K562 (cell line): ENCODE results near the gene HOXB5. TPM values are rescaled to one million over a fixed set of nuclear protein-coding genes. Genes with fewer than 3 reads are reported as not detected.

Source experiments
- ATAC-seq: fragments of 200-7000 bp; cut with Tn5 transposase; 3 replicates; pipeline ENCODE4 v1.9.1; 2020; ENCODE audit warnings: moderate library complexity
- BruUV-seq: library from RNA; stranded (reverse); fragments of 400-500 nt; replicated peaks from 2 replicates; lab custom pipeline; 2021; lab: Mats Ljungman, UMichigan
- CTCF ChIA-PET: fragments of 300-600 bp; formaldehyde crosslinking; extraction: SDS; loops from one replicate; lab custom pipeline; 2021; ENCODE audit warnings: low intra/inter-chr PET ratio; lab: Yijun Ruan, JAX
- POLR2A ChIA-PET: fragments of 300-600, 350-650 bp; sonication (Branson Sonifier 250); formaldehyde crosslinking; extraction: SDS; loops from one replicate; lab custom pipeline; 2021; ENCODE audit warnings: antibody characterized with exemption, inconsistent platforms; lab: Yijun Ruan, JAX
- DNase-seq, 4 experiments: peaks; one replicate each; pipeline versions ENCODE4 v3.0.0 to v3.0.0-alpha.2; 2011 to 2018; ENCODE audit warnings: low spot score in 3 of 4, mixed read lengths in 3 of 4; ENCODE audit errors: extremely low read depth in 1 of 4
- FAIRE-seq: peaks from 2 replicates; lab custom pipeline; 2011; peaks lifted over from hg19 to GRCh38; lab: Jason Lieb, UNC
- H2AFZ ChIP-seq: 2 replicates; pipeline ENCODE4 v1.6.0; 2011; ENCODE audit warnings: low read depth, low read length, control low read depth, inconsistent platforms
- H3K27ac ChIP-seq: fragments of 200-600 bp; 3 replicates; pipeline ENCODE4 v1.8.0; 2011; ENCODE audit warnings: low read depth, mild to moderate bottlenecking, control low read depth, inconsistent platforms, low read length, moderate library complexity, mixed read lengths; ENCODE audit errors: extremely low read depth
- H3K27me3 ChIP-seq, 2 experiments: fragments of 300-600 bp in 1 of 2; 2 replicates in 1 of 2; 3 replicates in 1 of 2; pipeline versions ENCODE4 v1.6.0 to v1.8.0; 2011; ENCODE audit warnings: inconsistent platforms in 2 of 2, low read length in 2 of 2, mild to moderate bottlenecking in 1 of 2, mixed read lengths in 1 of 2, moderate library complexity in 1 of 2; ENCODE audit not compliant: control insufficient read depth in 2 of 2, insufficient read depth in 2 of 2
- H3K36me3 ChIP-seq: fragments of 300-600 bp; 3 replicates; pipeline ENCODE4 v1.8.0; 2011; ENCODE audit warnings: mild to moderate bottlenecking, low read length, inconsistent platforms; ENCODE audit not compliant: control insufficient read depth, insufficient read depth
- H3K4me1 ChIP-seq, 2 experiments: fragments of 200-600 bp in 1 of 2; replicated peaks in 1 of 2; 2 replicates in 1 of 2; 3 replicates in 1 of 2; pipeline versions ENCODE4 v1.5.1 to v1.8.0; 2011; ENCODE audit warnings: inconsistent platforms in 2 of 2, low read length in 2 of 2, mild to moderate bottlenecking in 1 of 2, mixed read lengths in 1 of 2, moderate library complexity in 1 of 2; ENCODE audit not compliant: control insufficient read depth in 2 of 2, insufficient read depth in 2 of 2
- H3K4me2 ChIP-seq: 2 replicates; pipeline ENCODE4 v1.6.1; 2011; ENCODE audit warnings: low read length, control low read depth, inconsistent platforms, mixed read lengths; ENCODE audit not compliant: insufficient read depth
- H3K4me3 ChIP-seq: fragments of 200-600 bp; sonication (generic), shearing (Covaris generic); 2 replicates; pipeline ENCODE4 v1.5.1; 2016; ENCODE audit warnings: control low read depth, inconsistent platforms
- H3K79me2 ChIP-seq: fragments of 200-600 bp; 3 replicates; pipeline ENCODE4 v1.8.0; 2011; ENCODE audit warnings: low read length, inconsistent platforms; ENCODE audit not compliant: control insufficient read depth, insufficient read depth
- H3K9ac ChIP-seq, 2 experiments: 2 replicates each; pipeline versions ENCODE4 v1.6.0 to v1.6.1; 2011; ENCODE audit warnings: low read depth in 2 of 2, low read length in 2 of 2, control low read depth in 1 of 2, inconsistent platforms in 1 of 2, mild to moderate bottlenecking in 1 of 2, mixed read lengths in 1 of 2; ENCODE audit not compliant: insufficient read depth in 1 of 2
- H3K9me1 ChIP-seq: one replicate; pipeline ENCODE4 v1.6.0; 2011; ENCODE audit warnings: inconsistent platforms, mild to moderate bottlenecking, low read length, moderate library complexity; ENCODE audit not compliant: control insufficient read depth, insufficient read depth
- H3K9me3 ChIP-seq: replicated peaks from 2 replicates; pipeline ENCODE4 v1.5.1; 2011; ENCODE audit warnings: low read depth, low read length, inconsistent platforms; ENCODE audit not compliant: control insufficient read depth, insufficient read depth
- H4K20me1 ChIP-seq: replicated peaks from 2 replicates; pipeline ENCODE4 v1.6.1; 2011; ENCODE audit warnings: low read length, inconsistent platforms, mixed read lengths; ENCODE audit not compliant: control insufficient read depth, insufficient read depth
- SPI1 ChIP-seq: IDR thresholded peaks from 2 replicates; pipeline ENCODE4 v1.6.1; 2011; ENCODE audit warnings: low read depth, low read length, control low read depth, borderline replicate concordance
- ZFP36 ChIP-seq: fragments of 150-350 bp; IDR thresholded peaks from 2 replicates; pipeline ENCODE4 v1.6.1; 2018; ENCODE audit warnings: low read length, low read depth; ENCODE audit not compliant: partially characterized antibody
- WGBS: fragments of 100-300 bp; shearing (Covaris generic); methylation state at CpG from one replicate; pipeline ENCODE4 v1.1.6; 2016; ENCODE audit warnings: low coverage, mixed read lengths; ENCODE audit not compliant: insufficient coverage; ENCODE audit errors: missing lambda C conversion rate; 5-methylcytosine and 5-hydroxymethylcytosine counted together
- in situ Hi-C: fragments of 300-500 bp; cut with MboI; formaldehyde crosslinking; loops from 4 replicates; pipeline ENCODE4 v1.15.0; 2018; ENCODE audit warnings: inconsistent platforms, mixed read lengths
- intact Hi-C: fragments of 100-400 bp; cut with micrococcal nuclease; formaldehyde crosslinking; loops from 2 replicates; pipeline ENCODE4 v1.14.2; 2022
- polyA plus RNA-seq, 8 experiments: library from polyadenylated mRNA; depleted of rRNA in 4 of 8; stranded (reverse) in 5 of 8; unstranded in 3 of 8; fragments of >200 nt; fragmentation: Nextera tagmentation in 2 of 8; fragmentation: Illumina TruSeq in 1 of 8; extraction: Ambion mirVana in 2 of 8; extraction: Trizol in 1 of 8; gene quantifications; 2 replicates each; pipeline versions ENCODE4 v1.2.1 to v1.2.3, GENCODE V29; 2011 to 2014; ENCODE audit warnings: inconsistent platforms in 1 of 8, missing spikeins in 1 of 8
- total RNA-seq, 7 experiments: library from RNA; depleted of rRNA in 6 of 7; stranded (reverse); fragments of >200 nt in 6 of 7; fragmentation: Illumina TruSeq in 2 of 7; extraction: Trizol in 2 of 7; gene quantifications; 2 replicates each; pipeline versions ENCODE4 v1.2.1 to v1.2.3, GENCODE V29; 2011 to 2021; ENCODE audit warnings: low replicate concordance in 1 of 7
- TF ChIP-seq, protein P1 (sequence below): fragments of 250-450 bp; sonication (Bioruptor Pico); IDR thresholded peaks from 2 replicates; pipeline ENCODE4 v1.5.0; 2022; ENCODE audit warnings: mild to moderate bottlenecking
- TF ChIP-seq, protein P2 (sequence below): sonication (generic); formaldehyde crosslinking; IDR thresholded peaks from 2 replicates; pipeline ENCODE4 v1.8.1; 2023; ENCODE audit warnings: mild to moderate bottlenecking, missing genetic modification reagents
- TF ChIP-seq, protein P3 (sequence below): fragments of 250-450 bp; sonication (Bioruptor Pico); IDR thresholded peaks from 2 replicates; pipeline ENCODE4 v1.4.0; 2020; ENCODE audit warnings: mild to moderate bottlenecking, moderate library complexity

The HOXB5 gene
- total and polyA plus RNA-seq, 9 of the 15 experiments (the other 6 are each of a cell fraction or from before 2014, with no cell fraction given), result 0.24 to 2.7 (median 0.65) TPM

DNA sequence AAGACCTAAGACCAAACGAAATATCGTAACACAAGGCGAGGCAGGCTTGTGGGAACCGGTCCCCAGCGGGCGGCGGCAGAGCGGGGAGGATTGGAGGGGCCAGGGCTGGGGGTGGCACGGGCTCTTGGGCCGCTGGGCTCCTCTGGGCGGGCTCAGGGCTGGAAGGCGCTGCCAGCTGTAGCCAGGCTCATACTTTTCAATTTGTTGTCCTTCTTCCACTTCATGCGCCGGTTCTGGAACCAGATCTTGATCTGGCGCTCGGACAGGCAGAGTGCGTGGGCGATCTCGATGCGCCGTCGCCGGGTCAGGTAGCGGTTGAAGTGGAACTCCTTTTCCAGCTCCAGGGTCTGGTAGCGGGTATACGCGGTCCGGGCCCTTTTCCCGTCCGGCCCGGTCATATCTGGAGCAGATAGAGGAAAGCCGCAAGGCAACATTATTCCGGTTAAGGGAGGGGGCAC, 1.5 kb downstream of the HOXB5 start:
- Histone ChIP-seq H3K4me1 (peaks cover 9 to 33% of the 10 kb centered on the region in 2 experiments; a peak in 3 of 5 replicates), H3K4me3 (no peak overlapping the region), H3K9ac (no peak overlapping the region), H3K4me2 (no peak overlapping the region), H3K27ac (no peak overlapping the region), H3K36me3 (no peaks in the 10 kb centered on the region; the same call in 2 of the 3 replicates), H4K20me1 (no peaks in the 10 kb centered on the region), H3K79me2 (no peaks in the 10 kb centered on the region), H3K9me1 (no peaks in the 10 kb centered on the region), H3K9me3 (no peaks in the 10 kb centered on the region), H2AFZ (no peak overlapping the region)
- intact Hi-C loops (no loop called here), in situ Hi-C loops (loop anchor here (5.0 kb wide), 1 partner anchor 255 kb away; no protein-coding TSS in a partner anchor)
- BruUV-seq, result no TSS peak
- ATAC-seq (no peak), DNase-seq (no peak), FAIRE-seq (no peak)
- ChIA-PET CTCF (interaction anchor here (0.7 to 2.8 kb wide), 2 partner anchors 256 to 580 kb away, joined by 3 to 19 read pairs; no protein-coding TSS in a partner anchor), POLR2A (interaction anchor here (0.9 to 3.7 kb wide), 4 partner anchors 9 to 430 kb away, joined by 3 to 12 read pairs (median 4); no protein-coding TSS in a partner anchor)
- 94% methylated on average over 21 of the region's 33 CpGs for WGBS
- TF ChIP-seq, protein P1, sequence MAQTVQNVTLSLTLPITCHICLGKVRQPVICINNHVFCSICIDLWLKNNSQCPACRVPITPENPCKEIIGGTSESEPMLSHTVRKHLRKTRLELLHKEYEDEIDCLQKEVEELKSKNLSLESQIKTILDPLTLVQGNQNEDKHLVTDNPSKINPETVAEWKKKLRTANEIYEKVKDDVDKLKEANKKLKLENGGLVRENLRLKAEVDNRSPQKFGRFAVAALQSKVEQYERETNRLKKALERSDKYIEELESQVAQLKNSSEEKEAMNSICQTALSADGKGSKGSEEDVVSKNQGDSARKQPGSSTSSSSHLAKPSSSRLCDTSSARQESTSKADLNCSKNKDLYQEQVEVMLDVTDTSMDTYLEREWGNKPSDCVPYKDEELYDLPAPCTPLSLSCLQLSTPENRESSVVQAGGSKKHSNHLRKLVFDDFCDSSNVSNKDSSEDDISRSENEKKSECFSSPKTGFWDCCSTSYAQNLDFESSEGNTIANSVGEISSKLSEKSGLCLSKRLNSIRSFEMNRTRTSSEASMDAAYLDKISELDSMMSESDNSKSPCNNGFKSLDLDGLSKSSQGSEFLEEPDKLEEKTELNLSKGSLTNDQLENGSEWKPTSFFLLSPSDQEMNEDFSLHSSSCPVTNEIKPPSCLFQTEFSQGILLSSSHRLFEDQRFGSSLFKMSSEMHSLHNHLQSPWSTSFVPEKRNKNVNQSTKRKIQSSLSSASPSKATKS (CRISPR knock-in tag), result no peak
- TF ChIP-seq SPI1, result no peak
- TF ChIP-seq, protein P2, sequence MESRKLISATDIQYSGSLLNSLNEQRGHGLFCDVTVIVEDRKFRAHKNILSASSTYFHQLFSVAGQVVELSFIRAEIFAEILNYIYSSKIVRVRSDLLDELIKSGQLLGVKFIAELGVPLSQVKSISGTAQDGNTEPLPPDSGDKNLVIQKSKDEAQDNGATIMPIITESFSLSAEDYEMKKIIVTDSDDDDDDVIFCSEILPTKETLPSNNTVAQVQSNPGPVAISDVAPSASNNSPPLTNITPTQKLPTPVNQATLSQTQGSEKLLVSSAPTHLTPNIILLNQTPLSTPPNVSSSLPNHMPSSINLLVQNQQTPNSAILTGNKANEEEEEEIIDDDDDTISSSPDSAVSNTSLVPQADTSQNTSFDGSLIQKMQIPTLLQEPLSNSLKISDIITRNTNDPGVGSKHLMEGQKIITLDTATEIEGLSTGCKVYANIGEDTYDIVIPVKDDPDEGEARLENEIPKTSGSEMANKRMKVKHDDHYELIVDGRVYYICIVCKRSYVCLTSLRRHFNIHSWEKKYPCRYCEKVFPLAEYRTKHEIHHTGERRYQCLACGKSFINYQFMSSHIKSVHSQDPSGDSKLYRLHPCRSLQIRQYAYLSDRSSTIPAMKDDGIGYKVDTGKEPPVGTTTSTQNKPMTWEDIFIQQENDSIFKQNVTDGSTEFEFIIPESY (CRISPR knock-in tag), result peak; percentile 89
- TF ChIP-seq, protein P3, sequence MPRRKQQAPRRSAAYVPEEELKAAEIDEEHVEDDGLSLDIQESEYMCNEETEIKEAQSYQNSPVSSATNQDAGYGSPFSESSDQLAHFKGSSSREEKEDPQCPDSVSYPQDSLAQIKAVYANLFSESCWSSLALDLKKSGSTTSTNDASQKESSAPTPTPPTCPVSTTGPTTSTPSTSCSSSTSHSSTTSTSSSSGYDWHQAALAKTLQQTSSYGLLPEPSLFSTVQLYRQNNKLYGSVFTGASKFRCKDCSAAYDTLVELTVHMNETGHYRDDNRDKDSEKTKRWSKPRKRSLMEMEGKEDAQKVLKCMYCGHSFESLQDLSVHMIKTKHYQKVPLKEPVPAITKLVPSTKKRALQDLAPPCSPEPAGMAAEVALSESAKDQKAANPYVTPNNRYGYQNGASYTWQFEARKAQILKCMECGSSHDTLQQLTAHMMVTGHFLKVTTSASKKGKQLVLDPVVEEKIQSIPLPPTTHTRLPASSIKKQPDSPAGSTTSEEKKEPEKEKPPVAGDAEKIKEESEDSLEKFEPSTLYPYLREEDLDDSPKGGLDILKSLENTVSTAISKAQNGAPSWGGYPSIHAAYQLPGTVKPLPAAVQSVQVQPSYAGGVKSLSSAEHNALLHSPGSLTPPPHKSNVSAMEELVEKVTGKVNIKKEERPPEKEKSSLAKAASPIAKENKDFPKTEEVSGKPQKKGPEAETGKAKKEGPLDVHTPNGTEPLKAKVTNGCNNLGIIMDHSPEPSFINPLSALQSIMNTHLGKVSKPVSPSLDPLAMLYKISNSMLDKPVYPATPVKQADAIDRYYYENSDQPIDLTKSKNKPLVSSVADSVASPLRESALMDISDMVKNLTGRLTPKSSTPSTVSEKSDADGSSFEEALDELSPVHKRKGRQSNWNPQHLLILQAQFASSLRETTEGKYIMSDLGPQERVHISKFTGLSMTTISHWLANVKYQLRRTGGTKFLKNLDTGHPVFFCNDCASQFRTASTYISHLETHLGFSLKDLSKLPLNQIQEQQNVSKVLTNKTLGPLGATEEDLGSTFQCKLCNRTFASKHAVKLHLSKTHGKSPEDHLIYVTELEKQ (CRISPR knock-in tag), result no peak
- TF ChIP-seq ZFP36, result no peak
- TF ChIP-seq, all 486 proteins: peak for 1
- no peaks in the 10 kb centered on the region for H3K27me3 ChIP-seq
